Gastrocnemius medialis (tissue), 4 donors: Measurements from ENCODE around the gene RAI1. TPM values are rescaled to one million over a fixed set of nuclear protein-coding genes. Genes with fewer than 3 reads are reported as not detected.

Experiments
- ATAC-seq, 2 donors: fragments of 150-250 bp; one replicate each; pipeline ENCODE4 v1.9.1; 2016
- DNase-seq, 2 donors: peaks; one replicate each; pipeline ENCODE4 v3.0.0-alpha.2; 2019
- H3K27ac ChIP-seq, 4 donors: fragments of 200-600 bp; sonication (generic); 1 replicate in 1 of 4; 2 replicates in 3 of 4; pipeline ENCODE4 v1.5.1; 2016 to 2018; ENCODE audit warnings: mild to moderate bottlenecking in 2 of 4, moderate library complexity in 1 of 4
- H3K27me3 ChIP-seq, 3 donors: fragments of 200-600 bp; sonication (generic) in 2 of 3; 1 replicate in 1 of 3; 2 replicates in 2 of 3; pipeline versions ENCODE4 v1.5.1 to v1.6.0; 2016 to 2019; ENCODE audit warnings: mild to moderate bottlenecking in 1 of 3, moderate library complexity in 1 of 3
- H3K36me3 ChIP-seq, 2 donors: fragments of 200-600 bp; sonication (generic) in 1 of 2; one replicate each; pipeline ENCODE4 v1.5.1; 2017 to 2018
- H3K4me1 ChIP-seq, 2 donors: fragments of 200-600 bp; sonication (generic) in 1 of 2; one replicate each; pipeline ENCODE4 v1.5.1; 2016 to 2017; ENCODE audit warnings: mild to moderate bottlenecking in 2 of 2
- H3K4me3 ChIP-seq, 4 donors: fragments of 200-600 bp; sonication (generic) in 3 of 4; 1 replicate in 1 of 4; 2 replicates in 3 of 4; pipeline ENCODE4 v1.5.1; 2016 to 2019; ENCODE audit warnings: mild to moderate bottlenecking in 2 of 4
- H3K9me3 ChIP-seq, 3 donors: fragments of 200-600 bp; sonication (generic) in 2 of 3; 1 replicate in 1 of 3; 2 replicates in 2 of 3; pipeline ENCODE4 v1.5.1; 2016 to 2019
- POLR2A ChIP-seq, 2 donors: fragments of 450-650 bp; IDR thresholded peaks; one replicate each; pipeline ENCODE4 v1.6.1; 2017; ENCODE audit warnings: antibody characterized with exemption in 2 of 2, mild to moderate bottlenecking in 2 of 2, moderate library complexity in 2 of 2
- in situ Hi-C, 4 donors: fragments of 200-750 bp; cut with MboI; loops; one replicate each; pipeline versions ENCODE4 v1.15.0 to v1.8.0; 2017; ENCODE audit warnings: low sequenced_read_pairs in 4 of 4
- intact Hi-C: fragments of 100-400 bp; cut with DNase I; formaldehyde crosslinking; loops from one replicate; pipeline ENCODE4 v1.15.1; 2023; ENCODE audit warnings: low total_unique reads
- total RNA-seq, 4 donors: library from RNA; depleted of rRNA; stranded (reverse); fragments of >200 nt; gene quantifications; one replicate each; pipeline versions ENCODE4 v1.1.0 to v1.2.3, GENCODE V29; 2016
- TF ChIP-seq, protein P1 (sequence below), 5 experiments: fragments of 450-650 bp in 3 of 5; fragments of 200-600 bp in 2 of 5; sonication (generic) in 2 of 5; IDR thresholded peaks in 4 of 5; conservative IDR thresholded peaks in 1 of 5; 1 replicate in 4 of 5; 2 replicates in 1 of 5; pipeline ENCODE4 v1.5.1; 2016 to 2019; ENCODE audit warnings: antibody characterized with exemption in 5 of 5, mild to moderate bottlenecking in 3 of 5, moderate library complexity in 3 of 5

RAI1 gene
- total RNA-seq, 4 donors from 2014 or later: 2.1 to 6.7 (median 4.3) TPM

DNA sequence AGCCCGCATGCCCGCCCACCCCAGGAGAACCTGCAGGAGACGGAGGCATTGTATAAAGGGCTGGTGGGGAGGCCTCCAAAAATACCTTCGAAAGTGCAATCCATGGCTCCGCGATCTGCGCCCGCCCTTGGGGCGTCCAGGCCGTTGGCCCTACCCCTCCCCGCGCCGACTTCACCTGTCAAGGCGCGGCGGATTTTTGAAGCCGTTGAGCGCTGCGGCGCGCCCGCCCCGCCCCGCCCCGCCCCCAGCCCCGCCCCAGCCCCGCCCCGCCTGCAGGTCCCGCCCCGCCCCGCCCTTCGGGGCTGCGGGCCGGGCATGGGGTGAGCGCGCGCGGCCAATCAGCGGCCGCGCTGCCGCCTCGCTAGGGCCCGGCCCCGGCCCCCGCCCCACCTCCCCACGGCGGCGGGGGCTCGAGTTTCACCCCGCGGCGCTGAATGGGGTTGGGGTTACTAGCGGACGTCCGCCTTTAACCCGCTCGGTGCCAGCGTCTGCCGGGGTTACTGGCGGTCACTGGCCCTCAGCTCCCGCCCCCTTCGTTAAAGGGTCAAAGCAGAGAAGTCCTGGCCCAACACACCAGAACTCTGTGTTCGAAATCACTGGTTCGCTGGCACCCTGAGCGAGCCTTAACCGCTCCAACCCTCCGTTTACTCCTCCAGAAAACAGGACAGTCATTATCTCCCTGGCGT lies 142.3 kb downstream of the RAI1 start:
- in situ Hi-C loops (no loop called here), intact Hi-C loops (loop anchor here (1.0 to 2.0 kb wide), 2 partner anchors 13 to 41 kb away; partner anchors contain the start of gene SREBF1)
- TF ChIP-seq POLR2A (IDR thresholded peaks at IDR 0.05): peak; percentile 60 to 91
- TF ChIP-seq, protein P1, sequence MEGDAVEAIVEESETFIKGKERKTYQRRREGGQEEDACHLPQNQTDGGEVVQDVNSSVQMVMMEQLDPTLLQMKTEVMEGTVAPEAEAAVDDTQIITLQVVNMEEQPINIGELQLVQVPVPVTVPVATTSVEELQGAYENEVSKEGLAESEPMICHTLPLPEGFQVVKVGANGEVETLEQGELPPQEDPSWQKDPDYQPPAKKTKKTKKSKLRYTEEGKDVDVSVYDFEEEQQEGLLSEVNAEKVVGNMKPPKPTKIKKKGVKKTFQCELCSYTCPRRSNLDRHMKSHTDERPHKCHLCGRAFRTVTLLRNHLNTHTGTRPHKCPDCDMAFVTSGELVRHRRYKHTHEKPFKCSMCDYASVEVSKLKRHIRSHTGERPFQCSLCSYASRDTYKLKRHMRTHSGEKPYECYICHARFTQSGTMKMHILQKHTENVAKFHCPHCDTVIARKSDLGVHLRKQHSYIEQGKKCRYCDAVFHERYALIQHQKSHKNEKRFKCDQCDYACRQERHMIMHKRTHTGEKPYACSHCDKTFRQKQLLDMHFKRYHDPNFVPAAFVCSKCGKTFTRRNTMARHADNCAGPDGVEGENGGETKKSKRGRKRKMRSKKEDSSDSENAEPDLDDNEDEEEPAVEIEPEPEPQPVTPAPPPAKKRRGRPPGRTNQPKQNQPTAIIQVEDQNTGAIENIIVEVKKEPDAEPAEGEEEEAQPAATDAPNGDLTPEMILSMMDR (IDR thresholded peaks at IDR 0.05 in 4 of 5, conservative IDR thresholded peaks at IDR 0.05 in 1 of 5): no peak
- Histone ChIP-seq H3K27ac (peak overlapping the region; percentile 93 to 97 (median 96)), H3K9me3 (no peaks in the 10 kb centered on the region), H3K27me3 (no peaks in the 10 kb centered on the region), H3K4me1 (peaks cover 74 to 86% of the 10 kb centered on the region in 2 donors), H3K36me3 (peaks cover 0 to 9% of the 10 kb centered on the region in 2 donors), H3K4me3 (peak overlapping the region; percentile 57 to 83 (median 64))
- ATAC-seq: peak; percentile 68 to 73
- peak; percentile 79 to 93 for DNase-seq

- Histone ChIP-seq H3K9me3 (no peaks in the 10 kb centered on the region), H3K27ac (peak overlapping the region; percentile 88 to 97 (median 94)), H3K4me1 (peaks cover 69 to 85% of the 10 kb centered on the region in 2 donors), H3K36me3 (peaks cover 0 to 3% of the 10 kb centered on the region in 2 donors), H3K4me3 (peak overlapping the region; percentile 45 to 64 (median 58)), H3K27me3 (no peaks in the 10 kb centered on the region)
- in situ Hi-C loops (no loop called here), intact Hi-C loops (no loop called here)
- no peak for DNase-seq
- peak; percentile 11 to 16 for ATAC-seq
- TF ChIP-seq, protein P1 (IDR thresholded peaks at IDR 0.05 in 4 of 5, conservative IDR thresholded peaks at IDR 0.05 in 1 of 5): no peak
- no peak for TF ChIP-seq POLR2A (IDR thresholded peaks at IDR 0.05)
These were observed 143.0 kb downstream of the RAI1 start for GRCh38 chr17:17824119-17824782.

DNA sequence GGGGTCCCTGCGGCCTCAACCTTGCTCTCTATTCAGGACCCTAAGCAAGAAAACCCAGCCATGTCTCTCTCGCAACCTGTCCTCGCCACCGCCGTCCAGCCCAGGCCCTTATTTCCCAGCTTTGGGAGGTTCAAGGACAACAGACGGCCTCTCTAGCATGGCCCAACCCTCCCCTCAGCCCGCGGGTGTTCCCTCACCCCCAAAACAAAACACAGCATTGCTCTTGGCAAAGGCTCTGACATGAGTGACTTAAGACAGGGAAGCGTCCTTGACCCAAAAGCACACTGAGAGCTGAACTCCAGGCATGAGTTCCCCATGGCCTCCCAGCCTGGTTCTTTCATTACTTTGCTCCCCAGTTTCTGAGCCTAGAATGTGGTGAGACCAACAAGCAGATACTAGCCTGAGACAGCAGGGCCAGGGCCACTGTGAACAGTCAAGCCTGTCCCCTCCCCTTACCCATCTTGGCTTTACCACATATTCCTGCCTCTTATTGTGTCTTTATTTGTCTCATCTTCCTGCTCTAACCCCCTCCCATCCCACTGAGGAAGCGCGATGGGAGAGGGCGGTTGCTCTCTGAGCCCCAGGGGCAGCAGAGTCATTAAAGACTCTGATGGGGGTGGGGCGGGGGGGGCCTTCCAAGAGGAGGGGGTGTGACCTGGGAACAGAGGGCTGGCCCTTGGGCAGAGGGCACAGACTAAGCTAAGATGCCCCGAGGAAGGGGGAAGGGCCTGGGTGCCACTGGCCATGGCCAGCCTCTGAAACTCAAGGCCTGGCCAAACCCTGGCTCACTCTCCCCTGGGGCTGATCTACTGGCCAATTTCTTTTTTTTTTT lies 143.7 kb downstream of the RAI1 start:
- H3K4me1 ChIP-seq: peaks cover 64 to 85% of the 10 kb centered on the region in 2 donors

DNA sequence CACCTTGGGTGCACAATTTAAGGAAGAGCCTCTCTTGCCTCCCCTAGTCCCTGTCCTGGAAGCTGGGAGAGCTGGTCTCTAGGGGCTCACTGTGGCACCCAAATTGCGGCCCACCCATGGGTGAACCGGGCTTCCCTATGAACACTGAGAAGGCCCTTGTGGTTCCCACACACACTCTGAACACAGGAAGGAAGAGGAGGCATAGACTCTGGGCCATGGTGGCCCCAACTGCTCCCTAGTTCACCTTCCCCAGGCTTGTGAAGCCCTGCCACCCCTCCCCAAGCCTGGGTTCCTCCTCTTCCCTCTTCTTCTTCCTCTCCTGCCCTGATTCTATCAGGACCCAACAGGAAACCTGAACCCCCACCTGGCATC lies 145.1 kb downstream of the RAI1 start:
- in situ Hi-C loops: no loop called here
- no peak overlapping the region for H3K4me3 ChIP-seq
- no peak for ATAC-seq

More for the DNA sequence above, 143.7 kb downstream of the RAI1 start:
- no peaks in the 10 kb centered on the region for H3K9me3 ChIP-seq
- ATAC-seq (peak in 1 of 2 donors; percentile 1), DNase-seq (peak in 1 of 2 donors; percentile 68)
- intact Hi-C loops (no loop called here), in situ Hi-C loops (no loop called here)
- H3K4me3 ChIP-seq: no peak overlapping the region
- H3K36me3 ChIP-seq: no peaks in the 10 kb centered on the region
- TF ChIP-seq, protein P1 (IDR thresholded peaks at IDR 0.05 in 4 of 5, conservative IDR thresholded peaks at IDR 0.05 in 1 of 5): no peak
- no peak for TF ChIP-seq POLR2A (IDR thresholded peaks at IDR 0.05)
- H3K27ac ChIP-seq: peak overlapping the region; percentile 88 to 97 (median 94)
- no peaks in the 10 kb centered on the region for H3K27me3 ChIP-seq

More for the DNA sequence above, 145.1 kb downstream of the RAI1 start:
- intact Hi-C loops: no loop called here
- DNase-seq: no peak
- no peaks in the 10 kb centered on the region for H3K9me3 ChIP-seq
- TF ChIP-seq, protein P1 (IDR thresholded peaks at IDR 0.05 in 4 of 5, conservative IDR thresholded peaks at IDR 0.05 in 1 of 5): no peak
- TF ChIP-seq POLR2A (IDR thresholded peaks at IDR 0.05): no peak
- no peaks in the 10 kb centered on the region for H3K36me3 ChIP-seq
- H3K27me3 ChIP-seq: no peaks in the 10 kb centered on the region
- peak overlapping the region; percentile 88 to 97 (median 94) for H3K27ac ChIP-seq
- peaks cover 57 to 85% of the 10 kb centered on the region in 2 donors for H3K4me1 ChIP-seq
